Measurements from ENCODE around the gene RBM44.

The RBM44 gene

GRCh38 chr2:237883951-237884446, 85.4 kb downstream of the RBM44 start:
- in situ Hi-C loops (cut with MboI; ENCODE audit: low sequenced_read_pairs), result no loop called here

- in situ Hi-C loops (cut with MboI; ENCODE audit: low sequenced_read_pairs), result no loop called here
These were observed 86.1 kb downstream of the RBM44 start for GRCh38 chr2:237884681-237885080.

GRCh38 chr2:237885111-237885930, 86.7 kb downstream of the RBM44 start:
- in situ Hi-C loops (cut with MboI; ENCODE audit: low sequenced_read_pairs), result no loop called here

GRCh38 chr2:237885931-237886684, 87.5 kb downstream of the RBM44 start:
- in situ Hi-C loops (cut with MboI; ENCODE audit: low sequenced_read_pairs), result no loop called here

- in situ Hi-C loops (cut with MboI; ENCODE audit: low sequenced_read_pairs), result no loop called here
These were observed 88.3 kb downstream of the RBM44 start for GRCh38 chr2:237886685-237887481.

GRCh38 chr2:237888389-237888788, 89.8 kb downstream of the RBM44 start:
- in situ Hi-C loops (cut with MboI; ENCODE audit: low sequenced_read_pairs), result no loop called here

- in situ Hi-C loops (cut with MboI; ENCODE audit: low sequenced_read_pairs), result no loop called here
These were observed 90.4 kb downstream of the RBM44 start for GRCh38 chr2:237889016-237889415.

- in situ Hi-C loops (cut with MboI; ENCODE audit: low sequenced_read_pairs), result no loop called here
These were observed 91.2 kb downstream of the RBM44 start for GRCh38 chr2:237889811-237890210.
